ENCODE results near the gene PGP.
"Not testable (repeated sequence)": the region's sequence is repeated elsewhere in the genome, so short reads cannot be mapped to it uniquely, and the experiment has no call there.

PGP gene

GRCh38 chr16:2223221-2223941 lies 8.7 kb upstream of the PGP start, which contains the start of gene E4F1:
TSS of gene E4F1 (plus strand) at chr16:2223591. CDS start at chr16:2223614, 23 bp downstream.
- peak; percentile 97 to 98 for DNase-seq (ENCODE audit: extremely low read depth in 1 of 2, low read depth in 1 of 2)

- no peak for DNase-seq (ENCODE audit: extremely low read depth in 1 of 2, low read depth in 1 of 2)
These were observed 1.7 kb upstream of the PGP start for GRCh38 chr16:2216330-2216729.

GRCh38 chr16:2213817-2214718 lies 572 bp downstream of the PGP start:
- DNase-seq (ENCODE audit: extremely low read depth in 1 of 2, low read depth in 1 of 2): no peak

GRCh38 chr16:2212362-2213324 lies 2.0 kb downstream of the PGP start:
- DNase-seq (ENCODE audit: extremely low read depth in 1 of 2, low read depth in 1 of 2): no peak

GRCh38 chr16:2211923-2212347 lies 2.7 kb downstream of the PGP start:
- no peak for DNase-seq (ENCODE audit: extremely low read depth in 1 of 2, low read depth in 1 of 2)

- DNase-seq (ENCODE audit: extremely low read depth in 1 of 2, low read depth in 1 of 2): no peak
These were observed 4.0 kb downstream of the PGP start, which contains the start of gene BRICD5 for GRCh38 chr16:2210386-2211365. TSS of gene BRICD5 (minus strand) at chr16:2210863. CDS start at chr16:2210833, 30 bp downstream.

GRCh38 chr16:2210009-2210332 lies 4.7 kb downstream of the PGP start:
- no peak for DNase-seq (ENCODE audit: extremely low read depth in 1 of 2, low read depth in 1 of 2)

- no peak for DNase-seq (ENCODE audit: extremely low read depth in 1 of 2, low read depth in 1 of 2)
These were observed 5.2 kb downstream of the PGP start for GRCh38 chr16:2209258-2210008.

GRCh38 chr16:2208772-2209171 lies 5.9 kb downstream of the PGP start:
- no peak for DNase-seq (ENCODE audit: extremely low read depth in 1 of 2, low read depth in 1 of 2)

- DNase-seq (ENCODE audit: extremely low read depth in 1 of 2, low read depth in 1 of 2): no peak
These were observed 6.3 kb downstream of the PGP start for GRCh38 chr16:2208308-2208707.

GRCh38 chr16:2207872-2208271 lies 6.8 kb downstream of the PGP start:
- no peak for DNase-seq (ENCODE audit: extremely low read depth in 1 of 2, low read depth in 1 of 2)

GRCh38 chr16:2206780-2207433 lies 7.7 kb downstream of the PGP start:
- DNase-seq (ENCODE audit: extremely low read depth in 1 of 2, low read depth in 1 of 2): no peak

- no peak for DNase-seq (ENCODE audit: extremely low read depth in 1 of 2, low read depth in 1 of 2)
These were observed 8.2 kb downstream of the PGP start for GRCh38 chr16:2206420-2206779.

- DNase-seq (ENCODE audit: extremely low read depth in 1 of 2, low read depth in 1 of 2): no peak
These were observed 8.7 kb downstream of the PGP start for GRCh38 chr16:2205967-2206313.

GRCh38 chr16:2205104-2205966 lies 9.3 kb downstream of the PGP start, which contains the start of gene MLST8:
TSS of gene MLST8 (plus strand) at chr16:2205454. CDS start at chr16:2206086, 632 bp downstream.
- DNase-seq (ENCODE audit: extremely low read depth in 1 of 2, low read depth in 1 of 2): peak; percentile 70 to 88

GRCh38 chr16:2204416-2205103 lies 10.1 kb downstream of the PGP start:
- no peak for DNase-seq (ENCODE audit: extremely low read depth in 1 of 2, low read depth in 1 of 2)

- DNase-seq (ENCODE audit: extremely low read depth in 1 of 2, low read depth in 1 of 2): not testable (repeated sequence)
These were observed 11.4 kb downstream of the PGP start for GRCh38 chr16:2203119-2203688.

All from activated CD8-positive, alpha-beta memory T cell treated with anti-CD3 and anti-CD28 coated beads for 1 hour (primary cell).